Keratinocyte (primary cell): ENCODE measurements around the gene NDUFS8. TPM values are rescaled to one million over a fixed set of nuclear protein-coding genes. Genes with fewer than 3 reads are reported as not detected.

Experiments used
- DNase-seq: peaks from one replicate; pipeline ENCODE4 v3.0.0-alpha.2; 2011; ENCODE audit warnings: low read depth, missing footprints, low spot score
- FAIRE-seq: peaks from 2 replicates; lab custom pipeline; 2011; peaks lifted over from hg19 to GRCh38; lab: Jason Lieb, UNC
- H2AFZ ChIP-seq: 2 replicates; pipeline ENCODE4 v1.6.0; 2012; ENCODE audit warnings: low read length, control low read depth, inconsistent platforms; ENCODE audit not compliant: control insufficient read depth
- H3K27ac ChIP-seq: 2 replicates; pipeline ENCODE4 v1.5.1; 2011; ENCODE audit warnings: low read length; ENCODE audit not compliant: control insufficient read depth, insufficient read depth
- H3K27me3 ChIP-seq: 3 replicates; pipeline ENCODE4 v1.6.0; 2011; ENCODE audit warnings: low read length; ENCODE audit not compliant: control insufficient read depth, insufficient read depth; ENCODE audit errors: extremely low read depth
- H3K36me3 ChIP-seq, 2 experiments: 2 replicates in 1 of 2; 3 replicates in 1 of 2; pipeline ENCODE4 v1.5.1; 2011; ENCODE audit warnings: low read length in 2 of 2, mild to moderate bottlenecking in 1 of 2; ENCODE audit not compliant: control insufficient read depth in 2 of 2, insufficient read depth in 2 of 2; ENCODE audit errors: extremely low read depth in 1 of 2
- H3K4me1 ChIP-seq: 3 replicates; pipeline ENCODE4 v1.5.1; 2011; ENCODE audit warnings: low read length; ENCODE audit not compliant: control insufficient read depth, insufficient read depth; ENCODE audit errors: extremely low read depth
- H3K4me2 ChIP-seq: 3 replicates; pipeline ENCODE4 v1.6.0; 2011; ENCODE audit warnings: low read depth, low read length; ENCODE audit not compliant: control insufficient read depth, insufficient read depth; ENCODE audit errors: extremely low read depth
- H3K4me3 ChIP-seq, 3 experiments: fragments of 200-600 bp in 1 of 3; sonication (generic) in 1 of 3; 2 replicates in 2 of 3; 3 replicates in 1 of 3; pipeline ENCODE4 v1.5.1; 2011 to 2016; ENCODE audit warnings: low read length in 3 of 3, mild to moderate bottlenecking in 3 of 3, control low read depth in 2 of 3, inconsistent platforms in 1 of 3, low read depth in 1 of 3, mixed read lengths in 1 of 3, mixed run types in 1 of 3, moderate library complexity in 1 of 3; ENCODE audit not compliant: control insufficient read depth in 2 of 3, insufficient read depth in 2 of 3; ENCODE audit errors: extremely low read depth in 1 of 3
- H3K79me2 ChIP-seq: 2 replicates; pipeline ENCODE4 v1.6.0; 2012; ENCODE audit warnings: low read length; ENCODE audit not compliant: control insufficient read depth, insufficient read depth
- H3K9ac ChIP-seq: 3 replicates; pipeline ENCODE4 v1.6.0; 2011; ENCODE audit warnings: low read length; ENCODE audit not compliant: control insufficient read depth, insufficient read depth; ENCODE audit errors: extremely low read depth
- H3K9me1 ChIP-seq: 3 replicates; pipeline ENCODE4 v1.6.0; 2011; ENCODE audit warnings: low read length; ENCODE audit not compliant: control insufficient read depth, insufficient read depth; ENCODE audit errors: extremely low read depth
- H3K9me3 ChIP-seq: 2 replicates; pipeline ENCODE4 v1.5.1; 2012; ENCODE audit warnings: low read depth, low read length; ENCODE audit not compliant: control insufficient read depth
- H4K20me1 ChIP-seq: 3 replicates; pipeline ENCODE4 v1.6.0; 2011; ENCODE audit warnings: low read length; ENCODE audit not compliant: control insufficient read depth, insufficient read depth; ENCODE audit errors: extremely low read depth
- EZH2 ChIP-seq: IDR thresholded peaks from one replicate; pipeline ENCODE4 v1.6.1; 2012; ENCODE audit warnings: inconsistent platforms, mild to moderate bottlenecking, low read length, moderate library complexity
- dilution Hi-C: fragments of 300-500 bp; cut with MboI; formaldehyde crosslinking; loops from one replicate; pipeline ENCODE4 v1.7.0; 2020; ENCODE audit warnings: low sequenced_read_pairs; ENCODE audit not compliant: extremely low pct_ligation_motif_present
- polyA plus RNA-seq, 5 experiments: library from polyadenylated mRNA; depleted of rRNA in 3 of 5; stranded (reverse) in 3 of 5; stranded (forward) in 1 of 5; unstranded in 1 of 5; fragments of >200 nt; gene quantifications; 1 replicate in 1 of 5; 2 replicates in 3 of 5; 3 replicates in 1 of 5; pipeline versions ENCODE4 v1.2.1 to v1.2.3, GENCODE V29; 2011 to 2012; ENCODE audit warnings: missing spikeins in 2 of 5, low read depth in 1 of 5, low replicate concordance in 1 of 5
- TF ChIP-seq, protein P1 (sequence below), 3 experiments: IDR thresholded peaks in 1 of 3; conservative IDR thresholded peaks in 1 of 3; optimal IDR thresholded peaks in 1 of 3; 2 replicates in 2 of 3; 3 replicates in 1 of 3; pipeline versions ENCODE3 to v1.5.1; 2011; ENCODE audit warnings: low read length in 3 of 3, mild to moderate bottlenecking in 3 of 3, moderate library complexity in 2 of 3, control low read depth in 1 of 3, inconsistent platforms in 1 of 3; ENCODE audit not compliant: insufficient read depth in 2 of 3; ENCODE audit errors: extremely low read depth in 1 of 3

The NDUFS8 gene
- polyA plus RNA-seq, 1 donor (not counting 4 experiments of a cell fraction or from before 2014, with no cell fraction given), result 51.7 TPM

GRCh38 chr11:68061508-68061907 lies 31.0 kb downstream of the NDUFS8 start:
- no peak for DNase-seq
- Histone ChIP-seq H3K9ac (no peak overlapping the region), H3K27ac (no peak overlapping the region), H3K4me3 (no peak overlapping the region), H2AFZ (no peak overlapping the region), H3K9me1 (no peaks in the 10 kb centered on the region), H3K9me3 (no peaks in the 10 kb centered on the region), H3K4me2 (no peak overlapping the region), H3K36me3 (peaks cover 3 to 5% of the 10 kb centered on the region in 2 experiments), H3K79me2 (no peaks in the 10 kb centered on the region), H3K4me1 (no peaks in the 10 kb centered on the region), H4K20me1 (no peaks in the 10 kb centered on the region), H3K27me3 (no peaks in the 10 kb centered on the region)
- TF ChIP-seq, protein P1, sequence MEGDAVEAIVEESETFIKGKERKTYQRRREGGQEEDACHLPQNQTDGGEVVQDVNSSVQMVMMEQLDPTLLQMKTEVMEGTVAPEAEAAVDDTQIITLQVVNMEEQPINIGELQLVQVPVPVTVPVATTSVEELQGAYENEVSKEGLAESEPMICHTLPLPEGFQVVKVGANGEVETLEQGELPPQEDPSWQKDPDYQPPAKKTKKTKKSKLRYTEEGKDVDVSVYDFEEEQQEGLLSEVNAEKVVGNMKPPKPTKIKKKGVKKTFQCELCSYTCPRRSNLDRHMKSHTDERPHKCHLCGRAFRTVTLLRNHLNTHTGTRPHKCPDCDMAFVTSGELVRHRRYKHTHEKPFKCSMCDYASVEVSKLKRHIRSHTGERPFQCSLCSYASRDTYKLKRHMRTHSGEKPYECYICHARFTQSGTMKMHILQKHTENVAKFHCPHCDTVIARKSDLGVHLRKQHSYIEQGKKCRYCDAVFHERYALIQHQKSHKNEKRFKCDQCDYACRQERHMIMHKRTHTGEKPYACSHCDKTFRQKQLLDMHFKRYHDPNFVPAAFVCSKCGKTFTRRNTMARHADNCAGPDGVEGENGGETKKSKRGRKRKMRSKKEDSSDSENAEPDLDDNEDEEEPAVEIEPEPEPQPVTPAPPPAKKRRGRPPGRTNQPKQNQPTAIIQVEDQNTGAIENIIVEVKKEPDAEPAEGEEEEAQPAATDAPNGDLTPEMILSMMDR (optimal IDR thresholded peaks at IDR 0.05 in 1 of 3, IDR thresholded peaks at IDR 0.05 in 1 of 3, conservative IDR thresholded peaks at IDR 0.05 in 1 of 3; ENCODE audit: extremely low read depth in 1 of 3, insufficient read depth in 2 of 3, low read length in 3 of 3), result no peak
- no peak for TF ChIP-seq EZH2
- no peak for FAIRE-seq
- dilution Hi-C loops, result no loop called here

GRCh38 chr11:68064926-68065325 lies 34.4 kb downstream of the NDUFS8 start:
- DNase-seq, result no peak
- Histone ChIP-seq H3K4me2 (no peak overlapping the region), H3K27ac (no peak overlapping the region), H3K9ac (no peak overlapping the region), H4K20me1 (no peaks in the 10 kb centered on the region), H3K9me1 (no peaks in the 10 kb centered on the region), H2AFZ (no peak overlapping the region), H3K36me3 (peaks cover 3 to 7% of the 10 kb centered on the region in 2 experiments), H3K4me1 (no peaks in the 10 kb centered on the region), H3K79me2 (no peaks in the 10 kb centered on the region), H3K9me3 (no peaks in the 10 kb centered on the region), H3K4me3 (no peak overlapping the region), H3K27me3 (no peaks in the 10 kb centered on the region)
- FAIRE-seq, result no peak
- dilution Hi-C loops, result no loop called here
- TF ChIP-seq EZH2, result no peak
- TF ChIP-seq, protein P1 (optimal IDR thresholded peaks at IDR 0.05 in 1 of 3, IDR thresholded peaks at IDR 0.05 in 1 of 3, conservative IDR thresholded peaks at IDR 0.05 in 1 of 3; ENCODE audit: extremely low read depth in 1 of 3, insufficient read depth in 2 of 3, low read length in 3 of 3), result no peak
